Body of pancreas (tissue), 4 donors: ENCODE data around the gene RRAGC. TPM values are rescaled to one million over a fixed set of nuclear protein-coding genes. Genes with fewer than 3 reads are reported as not detected.
"Not testable (repeated sequence)": the region's sequence is repeated elsewhere in the genome, so short reads cannot be mapped to it uniquely, and the experiment has no call there.

Experiments
- ATAC-seq: fragments of 150-250 bp; one replicate; pipeline ENCODE4 v1.9.1; 2016
- DNase-seq, 4 donors: peaks; one replicate each; pipeline ENCODE4 v3.0.0-alpha.2; 2019
- H3K27ac ChIP-seq, 4 donors: fragments of 200-600 bp; sonication (generic); 1 replicate in 3 of 4; 2 replicates in 1 of 4; pipeline versions ENCODE4 v1.5.1 to v1.6.1; 2016 to 2019; ENCODE audit warnings: mild to moderate bottlenecking in 1 of 4, mixed read lengths in 1 of 4, moderate library complexity in 1 of 4
- H3K27me3 ChIP-seq, 2 donors: fragments of 200-600 bp; sonication (generic); one replicate each; pipeline ENCODE4 v1.6.0; 2016; ENCODE audit warnings: mild to moderate bottlenecking in 1 of 2
- H3K36me3 ChIP-seq, 2 donors: fragments of 200-600 bp; sonication (generic); replicated peaks in 1 of 2; 2 replicates each; pipeline ENCODE4 v1.5.1; 2016; ENCODE audit warnings: low read depth in 2 of 2; ENCODE audit not compliant: insufficient read depth in 1 of 2
- H3K4me1 ChIP-seq: fragments of 200-600 bp; sonication (generic); one replicate; pipeline ENCODE4 v1.6.0; 2016
- H3K4me3 ChIP-seq, 2 donors: fragments of 200-600 bp; sonication (generic); 1 replicate in 1 of 2; 2 replicates in 1 of 2; pipeline ENCODE4 v1.5.1; 2016 to 2019
- H3K9me3 ChIP-seq, 3 donors: fragments of 200-600 bp; sonication (generic); 1 replicate in 2 of 3; 2 replicates in 1 of 3; pipeline ENCODE4 v1.5.1; 2016
- POLR2A ChIP-seq, 3 donors: fragments of 450-650 bp; IDR thresholded peaks; one replicate each; pipeline ENCODE4 v1.6.1; 2016; ENCODE audit warnings: antibody characterized with exemption in 3 of 3, mild to moderate bottlenecking in 2 of 3
- WGBS, 2 donors: methylation state at CpG; one replicate each; pipeline ENCODE4 v1.1.5; 2017; 5-methylcytosine and 5-hydroxymethylcytosine counted together
- intact Hi-C: fragments of 100-400 bp; cut with DNase I; formaldehyde crosslinking; loops from one replicate; pipeline ENCODE4 v1.15.1; 2023
- total RNA-seq, 2 donors: library from RNA; depleted of rRNA; stranded (reverse); fragments of >200 nt; gene quantifications; one replicate each; pipeline ENCODE4 v1.1.0, GENCODE V29; 2016
- TF ChIP-seq, protein P1 (sequence below), 7 experiments: fragments of 450-650 bp in 4 of 7; fragments of 200-600 bp in 3 of 7; sonication (generic) in 3 of 7; IDR thresholded peaks; one replicate each; pipeline ENCODE4 v1.5.1; 2016 to 2019; ENCODE audit warnings: antibody characterized with exemption in 7 of 7

The RRAGC gene
- total RNA-seq, 2 donors from 2014 or later: 6.9 to 7.0 TPM

DNA sequence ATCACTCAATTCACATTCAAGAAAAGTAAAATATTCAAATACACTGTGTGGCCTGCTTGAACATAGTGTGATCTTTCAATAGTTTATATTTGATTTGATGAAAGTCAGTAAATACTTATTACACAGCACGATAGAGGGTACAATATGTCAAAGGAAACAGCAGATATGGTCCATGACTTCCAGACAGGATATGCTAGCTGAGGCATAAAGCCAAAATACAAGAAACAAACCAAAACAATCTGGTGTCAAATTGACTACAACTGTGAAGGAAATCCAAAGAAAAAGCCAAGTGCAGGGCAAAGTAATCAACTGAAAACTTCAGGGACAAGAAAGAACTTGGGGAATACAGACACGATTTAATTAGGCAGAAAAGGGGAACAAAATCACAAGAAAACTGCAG, 19.3 kb downstream of the RRAGC start:
- Histone ChIP-seq H3K4me1 (no peaks in the 10 kb centered on the region), H3K27ac (no peak overlapping the region), H3K4me3 (no peak overlapping the region), H3K9me3 (no peaks in the 10 kb centered on the region), H3K36me3 (peaks cover 6 to 19% of the 10 kb centered on the region in 2 donors), H3K27me3 (no peaks in the 10 kb centered on the region)
- DNase-seq (no peak), ATAC-seq (no peak)
- intact Hi-C loops: no loop called here
- TF ChIP-seq POLR2A (IDR thresholded peaks at IDR 0.05): no peak
- TF ChIP-seq, protein P1, sequence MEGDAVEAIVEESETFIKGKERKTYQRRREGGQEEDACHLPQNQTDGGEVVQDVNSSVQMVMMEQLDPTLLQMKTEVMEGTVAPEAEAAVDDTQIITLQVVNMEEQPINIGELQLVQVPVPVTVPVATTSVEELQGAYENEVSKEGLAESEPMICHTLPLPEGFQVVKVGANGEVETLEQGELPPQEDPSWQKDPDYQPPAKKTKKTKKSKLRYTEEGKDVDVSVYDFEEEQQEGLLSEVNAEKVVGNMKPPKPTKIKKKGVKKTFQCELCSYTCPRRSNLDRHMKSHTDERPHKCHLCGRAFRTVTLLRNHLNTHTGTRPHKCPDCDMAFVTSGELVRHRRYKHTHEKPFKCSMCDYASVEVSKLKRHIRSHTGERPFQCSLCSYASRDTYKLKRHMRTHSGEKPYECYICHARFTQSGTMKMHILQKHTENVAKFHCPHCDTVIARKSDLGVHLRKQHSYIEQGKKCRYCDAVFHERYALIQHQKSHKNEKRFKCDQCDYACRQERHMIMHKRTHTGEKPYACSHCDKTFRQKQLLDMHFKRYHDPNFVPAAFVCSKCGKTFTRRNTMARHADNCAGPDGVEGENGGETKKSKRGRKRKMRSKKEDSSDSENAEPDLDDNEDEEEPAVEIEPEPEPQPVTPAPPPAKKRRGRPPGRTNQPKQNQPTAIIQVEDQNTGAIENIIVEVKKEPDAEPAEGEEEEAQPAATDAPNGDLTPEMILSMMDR (IDR thresholded peaks at IDR 0.05): no peak
- WGBS, 2 donors: 56 to 65% methylated on average over 2 of the region's 2 CpGs

DNA sequence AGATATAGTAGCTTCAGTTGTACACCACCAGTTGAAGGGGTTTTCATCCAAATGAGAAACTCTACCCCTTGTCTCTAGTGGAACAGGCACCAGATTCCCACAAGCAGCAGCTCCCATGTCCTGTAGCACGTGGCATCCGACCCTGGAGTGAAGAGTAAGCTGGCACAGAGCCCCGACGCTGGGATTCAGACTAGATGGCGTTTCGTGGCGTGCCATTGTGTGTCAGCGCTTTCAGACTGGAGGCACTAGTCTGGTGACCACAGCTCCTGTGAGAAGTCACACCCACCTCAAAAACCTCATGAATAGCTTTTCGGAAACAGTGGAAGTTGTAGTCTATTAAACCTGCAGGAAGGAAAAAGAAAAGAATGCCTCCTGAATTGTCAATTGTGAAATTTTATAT, 20.2 kb downstream of the RRAGC start:
- H3K9me3 ChIP-seq: no peaks in the 10 kb centered on the region
- TF ChIP-seq, protein P1 (IDR thresholded peaks at IDR 0.05): no peak
- no peak for TF ChIP-seq POLR2A (IDR thresholded peaks at IDR 0.05)
- no peak overlapping the region for H3K27ac ChIP-seq
- no peaks in the 10 kb centered on the region for H3K4me1 ChIP-seq
- 85 to 86% methylated on average over 9 of the region's 9 CpGs for WGBS, 2 donors
- H3K27me3 ChIP-seq: no peaks in the 10 kb centered on the region
- no peak for ATAC-seq
- peaks cover 6 to 16% of the 10 kb centered on the region in 2 donors for H3K36me3 ChIP-seq
- intact Hi-C loops: loop anchor here (10.0 kb wide), 1 partner anchor 805 kb away; no protein-coding TSS in a partner anchor
- H3K4me3 ChIP-seq: no peak overlapping the region
- no peak for DNase-seq

DNA sequence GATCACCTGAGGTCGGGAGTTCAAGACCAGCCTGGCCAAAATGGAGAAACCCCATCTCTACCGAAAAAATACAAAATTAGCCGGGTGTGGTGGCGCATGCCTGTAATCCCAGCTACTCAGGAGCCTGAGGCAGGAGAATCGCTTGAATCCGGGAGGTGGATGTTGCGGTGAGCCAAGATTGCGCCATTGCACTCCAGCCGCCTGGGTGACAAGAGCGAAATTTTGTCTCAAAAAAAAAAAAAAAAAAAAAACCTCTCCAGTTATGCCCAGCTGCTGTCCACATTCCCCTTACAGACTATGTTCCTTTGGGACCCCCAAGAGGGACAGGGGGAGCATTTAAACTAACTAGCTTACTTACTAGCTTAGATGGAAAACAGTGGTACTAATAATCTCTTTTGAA, 23.3 kb downstream of the RRAGC start:
- WGBS, 2 donors: 74 to 76% methylated on average over 10 of the region's 10 CpGs
- intact Hi-C loops: loop anchor here (10.0 kb wide), 1 partner anchor 802 kb away; no protein-coding TSS in a partner anchor
- DNase-seq, ATAC-seq, H3K4me1 ChIP-seq, H3K27me3 ChIP-seq, H3K9me3 ChIP-seq, H3K27ac ChIP-seq, H3K4me3 ChIP-seq: not testable (repeated sequence)
- peaks cover 6 to 12% of the 10 kb centered on the region in 2 donors for H3K36me3 ChIP-seq

DNA sequence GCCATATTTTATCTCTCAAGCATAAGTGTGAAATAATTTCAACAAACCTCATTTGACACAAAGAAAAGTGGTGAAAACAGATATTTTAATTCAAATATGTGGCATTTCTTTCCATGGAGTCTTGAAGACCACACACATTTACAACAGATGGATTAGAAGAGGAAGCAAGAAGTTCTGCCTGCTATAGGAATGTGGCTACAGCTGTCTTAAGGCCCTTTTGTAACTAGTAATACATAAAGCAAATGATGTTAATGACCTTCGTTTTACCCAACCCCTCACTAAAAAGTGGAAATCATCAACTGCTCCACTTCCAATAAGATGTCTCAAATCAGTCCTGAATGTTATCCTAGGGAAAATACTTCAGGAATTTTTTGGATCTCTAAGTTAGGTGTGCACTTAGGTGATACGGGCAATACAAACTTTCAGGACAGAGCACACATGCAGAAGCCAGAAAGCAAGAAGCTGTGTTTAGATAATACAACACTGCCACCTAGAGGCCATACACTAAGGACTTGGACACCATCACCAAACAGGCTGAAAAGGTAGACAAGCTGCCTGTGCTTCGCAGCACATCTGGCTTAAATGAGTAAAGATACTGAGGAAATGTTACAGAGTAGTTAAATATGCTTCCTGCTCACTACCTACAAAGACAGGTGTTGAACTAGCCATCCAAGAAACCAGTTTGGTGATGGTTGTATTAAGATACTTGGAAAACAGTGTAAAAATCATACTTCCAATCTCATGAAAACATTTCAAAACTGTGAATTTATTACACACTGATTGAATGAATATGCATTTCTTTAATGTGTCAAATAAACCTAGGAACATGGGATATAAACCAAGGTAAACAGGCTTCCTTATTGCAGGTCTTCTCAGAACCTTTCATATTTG, 24.4 kb downstream of the RRAGC start:
- Histone ChIP-seq H3K27ac (no peak overlapping the region), H3K4me3 (no peak overlapping the region), H3K9me3 (no peaks in the 10 kb centered on the region), H3K36me3 (peaks cover 6 to 12% of the 10 kb centered on the region in 2 donors), H3K27me3 (no peaks in the 10 kb centered on the region), H3K4me1 (no peaks in the 10 kb centered on the region)
- ATAC-seq (peak; percentile 78), DNase-seq (peak; percentile 42 to 78 (median 54))
- intact Hi-C loops: loop anchor here (10.0 kb wide), 1 partner anchor 800 kb away; no protein-coding TSS in a partner anchor
- no peak for TF ChIP-seq POLR2A (IDR thresholded peaks at IDR 0.05)
- TF ChIP-seq, protein P1 (IDR thresholded peaks at IDR 0.05): peak; percentile 39 to 82 (median 75)
- 19 to 39% methylated on average over 3 of the region's 3 CpGs for WGBS, 2 donors

DNA sequence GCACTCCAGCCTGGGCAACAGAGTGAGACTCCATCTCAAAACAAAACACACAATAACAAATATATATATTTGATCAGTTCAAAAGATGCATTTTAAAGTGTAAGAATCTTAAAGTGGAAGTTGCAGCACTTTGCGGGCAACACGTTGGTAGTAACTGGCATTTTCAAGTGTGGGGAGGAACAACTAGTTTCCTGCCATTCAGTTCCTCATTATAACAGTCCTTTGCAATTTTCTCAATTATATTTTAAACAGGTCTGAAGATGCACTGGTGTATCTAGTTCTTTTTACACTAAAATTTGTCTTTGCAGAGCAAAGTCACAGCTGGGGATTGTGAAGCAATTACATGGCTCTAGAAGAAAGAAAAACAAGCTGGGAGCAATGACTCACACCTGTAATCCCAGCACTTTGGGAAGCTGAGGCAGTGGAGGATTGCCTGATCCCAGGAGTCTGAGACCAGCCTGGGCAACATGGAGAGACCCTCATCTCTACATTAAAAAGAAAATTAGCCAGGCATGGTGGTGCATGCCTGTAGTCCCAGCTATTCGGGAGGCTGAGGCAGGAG, 25.3 kb downstream of the RRAGC start:
- peaks cover 6 to 10% of the 10 kb centered on the region in 2 donors for H3K36me3 ChIP-seq
- WGBS, 2 donors: 65 to 72% methylated on average over 3 of the region's 3 CpGs
- H3K9me3 ChIP-seq: no peaks in the 10 kb centered on the region
- intact Hi-C loops: loop anchor here (10.0 kb wide), 1 partner anchor 800 kb away; no protein-coding TSS in a partner anchor
- H3K27me3 ChIP-seq: no peaks in the 10 kb centered on the region
- ATAC-seq (no peak), DNase-seq (no peak)
- H3K4me1 ChIP-seq: no peaks in the 10 kb centered on the region
- no peak overlapping the region for H3K4me3 ChIP-seq
- no peak for TF ChIP-seq POLR2A (IDR thresholded peaks at IDR 0.05)
- TF ChIP-seq, protein P1 (IDR thresholded peaks at IDR 0.05): no peak
- H3K27ac ChIP-seq: no peak overlapping the region
